Naive thymus-derived CD4-positive, alpha-beta T cell (primary cell): ENCODE measurements around the gene TMEM187. TPM values are rescaled to one million over a fixed set of nuclear protein-coding genes. Genes with fewer than 3 reads are reported as not detected.

Source experiments
- ATAC-seq: fragments of 150-1000 bp; cut with Tn5 transposase; 2 replicates; pipeline ENCODE4 v1.10.0; 2021; ENCODE audit warnings: mild to moderate bottlenecking, moderate library complexity
- CTCF ChIA-PET: fragments of 350-600 bp; sonication (Branson Sonifier 250); formaldehyde crosslinking; loops from one replicate; lab custom pipeline; 2021; ENCODE audit warnings: antibody characterized with exemption; lab: Charles Lee
- POLR2A ChIA-PET: fragments of 350-600 bp; sonication (Branson Sonifier 250); formaldehyde crosslinking; loops from one replicate; lab custom pipeline; 2021; ENCODE audit warnings: antibody characterized with exemption, inconsistent platforms; lab: Charles Lee
- DNase-seq, 9 donors: peaks; one replicate each; pipeline versions ENCODE4 v3.0.0 to v3.0.0-alpha.2; 2020 to 2022; ENCODE audit warnings: mixed read lengths in 1 of 9
- H3K27ac ChIP-seq: one replicate; pipeline ENCODE4 v1.7.0; 2013; ENCODE audit warnings: mild to moderate bottlenecking, low read depth, low read length, moderate library complexity
- H3K27me3 ChIP-seq, 2 donors: one replicate each; pipeline ENCODE4 v1.7.0; 2013; ENCODE audit warnings: low read length in 2 of 2, mild to moderate bottlenecking in 2 of 2, moderate library complexity in 2 of 2; ENCODE audit not compliant: control insufficient read depth in 2 of 2, insufficient read depth in 2 of 2
- H3K36me3 ChIP-seq, 3 experiments: 1 replicate in 2 of 3; 2 replicates in 1 of 3; pipeline ENCODE4 v1.7.0; 2013; ENCODE audit warnings: low read length in 3 of 3, mild to moderate bottlenecking in 3 of 3, moderate library complexity in 1 of 3; ENCODE audit not compliant: insufficient read depth in 3 of 3, control insufficient read depth in 2 of 3
- H3K4me1 ChIP-seq, 2 donors: one replicate each; pipeline ENCODE4 v1.7.0; 2013; ENCODE audit warnings: low read length in 2 of 2, mild to moderate bottlenecking in 2 of 2, moderate library complexity in 1 of 2; ENCODE audit not compliant: control insufficient read depth in 2 of 2, insufficient read depth in 2 of 2
- H3K4me3 ChIP-seq: 2 replicates; pipeline ENCODE4 v1.7.0; 2013; ENCODE audit warnings: mild to moderate bottlenecking, low read length
- H3K9me3 ChIP-seq, 3 experiments: 1 replicate in 2 of 3; 2 replicates in 1 of 3; pipeline ENCODE4 v1.7.0; 2013; ENCODE audit warnings: low read length in 3 of 3; ENCODE audit not compliant: control insufficient read depth in 2 of 3
- H3K27ac Mint-ChIP-seq, 9 donors: one replicate each; pipeline ENCODE4 v1.8.0; 2020 to 2022; ENCODE audit warnings: mixed read lengths in 9 of 9, mild to moderate bottlenecking in 8 of 9, moderate library complexity in 5 of 9, inconsistent platforms in 2 of 9
- H3K27me3 Mint-ChIP-seq, 5 donors: one replicate each; pipeline ENCODE4 v1.8.0; 2021 to 2022; ENCODE audit warnings: mixed read lengths in 5 of 5, mild to moderate bottlenecking in 1 of 5
- H3K36me3 Mint-ChIP-seq, 5 donors: one replicate each; pipeline ENCODE4 v1.8.0; 2020 to 2022; ENCODE audit warnings: mixed read lengths in 5 of 5, mild to moderate bottlenecking in 3 of 5, inconsistent platforms in 1 of 5
- H3K4me1 Mint-ChIP-seq, 7 donors: one replicate each; pipeline ENCODE4 v1.8.0; 2020 to 2022; ENCODE audit warnings: mixed read lengths in 7 of 7, mild to moderate bottlenecking in 3 of 7, inconsistent platforms in 1 of 7
- H3K4me3 Mint-ChIP-seq, 10 donors: one replicate each; pipeline ENCODE4 v1.8.0; 2020 to 2022; ENCODE audit warnings: mild to moderate bottlenecking in 10 of 10, mixed read lengths in 10 of 10, moderate library complexity in 6 of 10, inconsistent platforms in 2 of 10
- H3K9me3 Mint-ChIP-seq, 11 donors: one replicate each; pipeline ENCODE4 v1.8.0; 2020 to 2022; ENCODE audit warnings: mixed read lengths in 11 of 11, mild to moderate bottlenecking in 4 of 11, inconsistent platforms in 1 of 11, moderate library complexity in 1 of 11
- intact Hi-C, 2 donors: fragments of 100-400 bp; cut with micrococcal nuclease; formaldehyde crosslinking; loops; one replicate each; pipeline ENCODE4 v1.15.1; 2023
- polyA plus RNA-seq, 2 donors: library from polyadenylated mRNA; unstranded; fragments of 300-500 nt; fragmentation: Illumina TruSeq; gene quantifications; one replicate each; pipeline ENCODE4 v1.2.3, GENCODE V29; 2021
- total RNA-seq, 6 experiments: library from RNA in 5 of 6; stranded (reverse) in 5 of 6; gene quantifications; 1 replicate in 5 of 6; 2 replicates in 1 of 6; pipeline ENCODE4 v1.2.3 and lab custom pipeline; 2021 to 2026

The TMEM187 gene
- total and polyA plus RNA-seq, 7 experiments from 2014 or later = 1.4 to 22.7 (median 10.0) TPM

- intact Hi-C loops = no loop called here
- peak overlapping the region in 2 of 9 donors; percentile 36 to 48 for H3K27ac Mint-ChIP-seq
- POLR2A ChIA-PET = interaction anchor here (0.6 to 1.2 kb wide), 3 partner anchors 14 to 513 kb away, joined by 3 to 4 read pairs (median 4); no protein-coding TSS in a partner anchor
These were observed 53.8 kb downstream of the TMEM187 start for GRCh38 chrX:154026136-154027021.

GRCh38 chrX:154027022-154027402, 54.5 kb downstream of the TMEM187 start:
- Mint-ChIP-seq H3K27me3 (no peaks in the 10 kb centered on the region), H3K4me1 (peaks cover 0 to 16% (median 2%) of the 10 kb centered on the region in 7 donors), H3K27ac (peak overlapping the region in 1 of 9 donors; percentile 36), H3K4me3 (no peak overlapping the region), H3K9me3 (peaks cover 0 to 1% (median 0%) of the 10 kb centered on the region in 11 donors), H3K36me3 (peaks cover 0 to 7% (median 0%) of the 10 kb centered on the region in 5 donors)
- POLR2A ChIA-PET = interaction anchor here (1.2 kb wide), 2 partner anchors 13 to 47 kb away, joined by 3 to 4 read pairs; no protein-coding TSS in a partner anchor
- Histone ChIP-seq H3K27ac (no peak overlapping the region), H3K4me3 (no peak overlapping the region), H3K9me3 (no peaks in the 10 kb centered on the region), H3K27me3 (no peaks in the 10 kb centered on the region), H3K4me1 (no peaks in the 10 kb centered on the region), H3K36me3 (peaks cover 0 to 42% (median 8%) of the 10 kb centered on the region in 3 experiments)
- DNase-seq = no peak
- ATAC-seq = no peak
- intact Hi-C loops = no loop called here
- CTCF ChIA-PET = no interaction called here

More at GRCh38 chrX:154026136-154027021, 53.8 kb downstream of the TMEM187 start:
- Mint-ChIP-seq H3K36me3 (peaks cover 0 to under 1% (median 0%) of the 10 kb centered on the region in 5 donors), H3K4me1 (peaks cover 0 to 16% (median 2%) of the 10 kb centered on the region in 7 donors), H3K9me3 (peaks cover 0 to 1% (median 0%) of the 10 kb centered on the region in 11 donors), H3K27me3 (no peaks in the 10 kb centered on the region), H3K4me3 (no peak overlapping the region)
- ATAC-seq (no peak), DNase-seq (no peak)
- CTCF ChIA-PET = no interaction called here
- peaks cover 0 to 36% (median 8%) of the 10 kb centered on the region in 3 experiments for H3K36me3 ChIP-seq
- no peaks in the 10 kb centered on the region for H3K27me3 ChIP-seq
- H3K4me1 ChIP-seq = no peaks in the 10 kb centered on the region
- no peaks in the 10 kb centered on the region for H3K9me3 ChIP-seq
- H3K27ac ChIP-seq = no peak overlapping the region
- no peak overlapping the region for H3K4me3 ChIP-seq

GRCh38 chrX:154027986-154028385, 55.4 kb downstream of the TMEM187 start:
- Histone ChIP-seq H3K27me3 (no peaks in the 10 kb centered on the region), H3K27ac (no peak overlapping the region), H3K36me3 (peaks cover 0 to 52% (median 8%) of the 10 kb centered on the region in 3 experiments), H3K4me3 (no peak overlapping the region), H3K4me1 (no peaks in the 10 kb centered on the region), H3K9me3 (no peaks in the 10 kb centered on the region)
- Mint-ChIP-seq H3K27ac (peak overlapping the region in 5 of 9 donors; percentile 12 to 79 (median 25)), H3K4me1 (peaks cover 0 to 15% (median 6%) of the 10 kb centered on the region in 7 donors), H3K27me3 (no peaks in the 10 kb centered on the region), H3K36me3 (peaks cover 0 to 12% (median 0%) of the 10 kb centered on the region in 5 donors), H3K9me3 (peaks cover 0 to 1% (median 0%) of the 10 kb centered on the region in 11 donors), H3K4me3 (no peak overlapping the region)
- ATAC-seq (no peak), DNase-seq (no peak)
- CTCF ChIA-PET = no interaction called here
- POLR2A ChIA-PET = interaction anchor here (0.5 to 1.2 kb wide), 3 partner anchors 48 to 351 kb away, joined by 3 read pairs; partner anchors contain the start of gene EMD
- intact Hi-C loops = no loop called here

- DNase-seq (no peak), ATAC-seq (no peak)
- no peaks in the 10 kb centered on the region for H3K9me3 ChIP-seq
- H3K4me3 ChIP-seq = no peak overlapping the region
- peaks cover 0 to 12% (median 4%) of the 10 kb centered on the region in 7 donors for H3K4me1 Mint-ChIP-seq
- CTCF ChIA-PET = no interaction called here
- peak overlapping the region in 7 of 9 donors; percentile 12 to 79 (median 29) for H3K27ac Mint-ChIP-seq
- no peaks in the 10 kb centered on the region for H3K4me1 ChIP-seq
- POLR2A ChIA-PET = interaction anchor here (0.5 to 1.5 kb wide), 2 partner anchors 9 to 107 kb away, joined by 3 read pairs; partner anchors contain the start of gene IRAK1
- H3K4me3 Mint-ChIP-seq = peak overlapping the region in 1 of 10 donors; percentile 48
- H3K27ac ChIP-seq = no peak overlapping the region
- peaks cover 0 to 1% (median 0%) of the 10 kb centered on the region in 11 donors for H3K9me3 Mint-ChIP-seq
- H3K36me3 ChIP-seq = peaks cover 0 to 54% (median 8%) of the 10 kb centered on the region in 3 experiments
- no peaks in the 10 kb centered on the region for H3K27me3 ChIP-seq
- H3K27me3 Mint-ChIP-seq = no peaks in the 10 kb centered on the region
- intact Hi-C loops = no loop called here
- H3K36me3 Mint-ChIP-seq = peaks cover 0 to 12% (median 0%) of the 10 kb centered on the region in 5 donors
These were observed 56.1 kb downstream of the TMEM187 start for GRCh38 chrX:154028502-154029184.

- Histone ChIP-seq H3K9me3 (no peaks in the 10 kb centered on the region), H3K4me1 (no peaks in the 10 kb centered on the region), H3K4me3 (no peak overlapping the region), H3K27me3 (no peaks in the 10 kb centered on the region), H3K27ac (no peak overlapping the region), H3K36me3 (peaks cover 0 to 54% (median 8%) of the 10 kb centered on the region in 3 experiments)
- CTCF ChIA-PET = no interaction called here
- no peak overlapping the region for H3K4me3 Mint-ChIP-seq
- no peak for DNase-seq
- no peaks in the 10 kb centered on the region for H3K27me3 Mint-ChIP-seq
- H3K9me3 Mint-ChIP-seq = peaks cover 0 to 1% (median 0%) of the 10 kb centered on the region in 11 donors
- H3K36me3 Mint-ChIP-seq = peaks cover 0 to 12% (median 0%) of the 10 kb centered on the region in 5 donors
- peaks cover 0 to 15% (median 6%) of the 10 kb centered on the region in 7 donors for H3K4me1 Mint-ChIP-seq
- intact Hi-C loops = no loop called here
- peak overlapping the region in 2 of 9 donors; percentile 24 to 65 for H3K27ac Mint-ChIP-seq
- ATAC-seq = no peak
- POLR2A ChIA-PET = interaction anchor here (1.5 kb wide), 1 partner anchor 9 kb away, joined by 3 read pairs; the partner anchor contains the start of gene IRAK1
These were observed 56.9 kb downstream of the TMEM187 start for GRCh38 chrX:154029439-154029838.

- H3K4me3 Mint-ChIP-seq = no peak overlapping the region
- H3K4me1 ChIP-seq = no peaks in the 10 kb centered on the region
- no peaks in the 10 kb centered on the region for H3K27me3 ChIP-seq
- POLR2A ChIA-PET = no interaction called here
- peaks cover 0 to 21% (median 11%) of the 10 kb centered on the region in 7 donors for H3K4me1 Mint-ChIP-seq
- CTCF ChIA-PET = interaction anchor here (0.6 kb wide), 1 partner anchor 13 kb away, joined by 3 read pairs; no protein-coding TSS in a partner anchor
- no peak overlapping the region for H3K4me3 ChIP-seq
- ATAC-seq (no peak), DNase-seq (no peak)
- intact Hi-C loops = no loop called here
- peaks cover 0 to 54% (median 12%) of the 10 kb centered on the region in 3 experiments for H3K36me3 ChIP-seq
- H3K27ac ChIP-seq = no peak overlapping the region
- no peaks in the 10 kb centered on the region for H3K27me3 Mint-ChIP-seq
- peak overlapping the region in 1 of 9 donors; percentile 65 for H3K27ac Mint-ChIP-seq
- peaks cover 0 to 12% (median 0%) of the 10 kb centered on the region in 5 donors for H3K36me3 Mint-ChIP-seq
- H3K9me3 Mint-ChIP-seq = peaks cover 0 to 1% (median 0%) of the 10 kb centered on the region in 11 donors
- no peaks in the 10 kb centered on the region for H3K9me3 ChIP-seq
These were observed 57.7 kb downstream of the TMEM187 start for GRCh38 chrX:154030266-154030665.
